ENCODE data around the gene NDUFB3. TPM values are rescaled to one million over a fixed set of nuclear protein-coding genes. Genes with fewer than 3 reads are reported as not detected.

Gene NDUFB3
- 100 to 1,000 TPM; 113 to 118 TPM for total RNA-seq

GRCh38 chr2:201071479-201072200 lies at the start of gene NDUFB3, which contains the start of gene HYCC2:
NDUFB3 (plus strand) TSS chr2:201072001; CDS start chr2:201078883, 6,882 bp downstream.
HYCC2 (minus strand) TSS chr2:201071671; CDS start chr2:201024009, 47,662 bp downstream.

GRCh38 chr2:201116115-201116958 lies 44.5 kb downstream of the NDUFB3 start, which contains the start of gene CFLAR:
CFLAR (plus strand) TSS chr2:201116164; CDS start chr2:201129866, 13,702 bp downstream.

Other genes with a start within 250 kb of the NDUFB3 start
- 100 to 1,000 TPM; 130 to 139 TPM for gene CLK1, start 207.3 kb upstream of the NDUFB3 start, total RNA-seq
- 10 to 100 TPM; 73.7 to 89.5 TPM for gene PPIL3, start 182.9 kb upstream of the NDUFB3 start, total RNA-seq
- 10 to 100 TPM; 33.2 to 34.4 TPM for gene NIF3L1, start 182.6 kb upstream of the NDUFB3 start, total RNA-seq
- gene ORC2, start 108.3 kb upstream of the NDUFB3 start, total RNA-seq, result 10 to 100 TPM; 42.0 to 53.7 TPM
- 10 to 100 TPM; 29.3 to 29.7 TPM for gene HYCC2, start 330 bp upstream of the NDUFB3 start, total RNA-seq
- gene CFLAR, start 44.2 kb downstream of the NDUFB3 start, total RNA-seq, result 10 to 100 TPM; 85.3 to 93.5 TPM
- 10 to 100 TPM; 58.3 to 58.9 TPM for gene CASP10, start 111.1 kb downstream of the NDUFB3 start, total RNA-seq
- gene CASP8, start 188.5 kb downstream of the NDUFB3 start, total RNA-seq, result 10 to 100 TPM; 91.6 to 92.2 TPM